ENCODE measurements around the gene RAB22A. TPM values are rescaled to one million over a fixed set of nuclear protein-coding genes. Genes with fewer than 3 reads are reported as not detected.

The RAB22A gene
- total RNA-seq, 2 donors from 2014 or later, result 17.5 to 22.0 TPM

GRCh38 chr20:58325912-58326311, 16.4 kb downstream of the RAB22A start:
- Histone ChIP-seq H3K9me3 (no peaks in the 10 kb centered on the region), H3K36me3 (no peaks in the 10 kb centered on the region), H3K27ac (no peak overlapping the region), H3K4me3 (no peak overlapping the region), H3K9ac (ENCODE audit: low read depth in 2 of 2, low read length in 2 of 2) (no peak overlapping the region), H3K4me1 (no peaks in the 10 kb centered on the region), H3K27me3 (no peaks in the 10 kb centered on the region)
- no peak for DNase-seq
- TF ChIP-seq CTCF (IDR thresholded peaks at IDR 0.05), result no peak
- intact Hi-C loops (cut with DNase I), result no loop called here

- H3K4me1 ChIP-seq, result no peaks in the 10 kb centered on the region
- TF ChIP-seq CTCF (IDR thresholded peaks at IDR 0.05), result no peak
- H3K27ac ChIP-seq, result no peak overlapping the region
These were observed 17.7 kb downstream of the RAB22A start for GRCh38 chr20:58327211-58327610.

DNA sequence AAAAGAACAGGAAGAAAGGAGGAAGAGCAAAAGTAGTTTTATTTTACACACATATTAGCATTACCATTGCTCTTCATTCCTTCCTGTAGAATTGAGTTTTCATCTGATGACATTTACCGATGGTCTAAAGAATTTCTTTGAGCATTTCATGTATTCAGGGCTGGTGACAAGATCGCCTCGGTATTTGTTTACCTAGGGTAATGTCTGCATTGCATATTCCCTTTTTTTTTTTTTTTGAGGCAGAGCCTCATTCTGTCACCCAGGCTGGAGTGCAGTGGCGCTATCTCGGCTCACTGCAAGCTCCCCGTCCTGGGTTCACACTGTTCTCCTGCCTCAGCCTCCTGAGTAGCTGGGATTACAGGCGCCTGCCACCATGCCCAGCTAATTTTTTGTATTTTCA, 19.3 kb downstream of the RAB22A start:
- Histone ChIP-seq H3K9ac (ENCODE audit: low read depth in 2 of 2, low read length in 2 of 2) (no peak overlapping the region), H3K36me3 (no peaks in the 10 kb centered on the region), H3K9me3 (no peaks in the 10 kb centered on the region), H3K4me1 (no peaks in the 10 kb centered on the region), H3K27ac (no peak overlapping the region), H3K27me3 (no peaks in the 10 kb centered on the region), H3K4me3 (no peak overlapping the region)
- no peak for TF ChIP-seq CTCF (IDR thresholded peaks at IDR 0.05)
- intact Hi-C loops (cut with DNase I), result no loop called here
- no peak for DNase-seq

More at GRCh38 chr20:58327211-58327610, 17.7 kb downstream of the RAB22A start:
- no peaks in the 10 kb centered on the region for H3K36me3 ChIP-seq
- H3K9me3 ChIP-seq, result no peaks in the 10 kb centered on the region
- intact Hi-C loops (cut with DNase I), result no loop called here
- no peak overlapping the region for H3K4me3 ChIP-seq
- DNase-seq, result no peak
- no peaks in the 10 kb centered on the region for H3K27me3 ChIP-seq
- no peak overlapping the region for H3K9ac ChIP-seq (ENCODE audit: low read depth in 2 of 2, low read length in 2 of 2)

DNA sequence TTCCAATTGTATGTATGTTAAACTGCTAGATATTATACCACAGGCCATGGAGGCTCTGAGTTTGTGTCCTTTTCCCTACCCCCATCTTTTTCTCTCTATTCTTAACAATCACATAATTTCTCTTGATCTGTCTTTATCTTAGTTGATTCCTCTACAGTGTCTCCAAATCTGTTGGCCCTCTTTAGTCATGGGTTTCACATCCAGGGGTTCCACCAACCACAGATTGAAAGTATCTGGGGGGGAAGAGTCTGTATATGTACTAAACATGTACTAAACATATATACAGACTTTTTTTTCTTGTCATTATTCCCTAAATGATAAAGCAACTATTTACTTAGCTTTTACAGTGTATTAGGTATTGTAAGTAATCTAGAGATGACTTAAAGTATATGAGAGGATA, 20.2 kb downstream of the RAB22A start:
- H3K36me3 ChIP-seq, result no peaks in the 10 kb centered on the region
- no peak overlapping the region for H3K27ac ChIP-seq
- no peaks in the 10 kb centered on the region for H3K9me3 ChIP-seq
- no peak for DNase-seq
- intact Hi-C loops (cut with DNase I), result no loop called here
- H3K4me1 ChIP-seq, result no peaks in the 10 kb centered on the region
- H3K9ac ChIP-seq (ENCODE audit: low read depth in 2 of 2, low read length in 2 of 2), result no peak overlapping the region
- no peak for TF ChIP-seq CTCF (IDR thresholded peaks at IDR 0.05)
- H3K4me3 ChIP-seq, result no peak overlapping the region
- no peaks in the 10 kb centered on the region for H3K27me3 ChIP-seq

GRCh38 chr20:58330249-58330648, 20.7 kb downstream of the RAB22A start:
- TF ChIP-seq CTCF (IDR thresholded peaks at IDR 0.05), result no peak
- H3K9ac ChIP-seq (ENCODE audit: low read depth in 2 of 2, low read length in 2 of 2), result no peak overlapping the region
- no peak for DNase-seq

DNA sequence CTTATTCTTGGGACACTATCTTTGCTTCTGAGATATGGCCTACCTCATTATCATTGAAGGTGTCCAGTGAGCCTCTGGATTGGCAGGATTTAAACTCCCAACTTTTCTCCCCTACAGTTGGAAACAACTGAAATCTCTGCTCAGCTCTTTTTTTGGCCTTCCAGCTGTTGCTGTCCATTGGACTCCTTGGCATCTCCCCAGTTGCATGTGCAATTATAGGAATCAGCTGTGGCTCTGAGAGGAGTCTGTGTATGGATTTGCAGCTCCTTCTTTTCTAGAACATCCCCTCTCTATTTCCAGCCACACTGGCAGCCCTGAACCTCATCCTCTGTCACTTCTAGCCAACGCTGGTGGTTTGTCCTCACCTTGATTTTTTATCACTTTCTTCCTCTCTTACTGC, 21.2 kb downstream of the RAB22A start:
- Histone ChIP-seq H3K4me3 (no peak overlapping the region), H3K27me3 (no peaks in the 10 kb centered on the region), H3K27ac (no peak overlapping the region), H3K9me3 (no peaks in the 10 kb centered on the region), H3K9ac (ENCODE audit: low read depth in 2 of 2, low read length in 2 of 2) (no peak overlapping the region), H3K4me1 (no peaks in the 10 kb centered on the region), H3K36me3 (no peaks in the 10 kb centered on the region)
- no peak for TF ChIP-seq CTCF (IDR thresholded peaks at IDR 0.05)
- intact Hi-C loops (cut with DNase I), result no loop called here
- DNase-seq, result peak; percentile 23

More at GRCh38 chr20:58330249-58330648, 20.7 kb downstream of the RAB22A start:
- Histone ChIP-seq H3K9me3 (no peaks in the 10 kb centered on the region), H3K27me3 (no peaks in the 10 kb centered on the region), H3K27ac (no peak overlapping the region), H3K4me3 (no peak overlapping the region), H3K4me1 (no peaks in the 10 kb centered on the region), H3K36me3 (no peaks in the 10 kb centered on the region)
- intact Hi-C loops (cut with DNase I), result no loop called here
